ENCODE results near the gene ANKRD17.

DNA sequence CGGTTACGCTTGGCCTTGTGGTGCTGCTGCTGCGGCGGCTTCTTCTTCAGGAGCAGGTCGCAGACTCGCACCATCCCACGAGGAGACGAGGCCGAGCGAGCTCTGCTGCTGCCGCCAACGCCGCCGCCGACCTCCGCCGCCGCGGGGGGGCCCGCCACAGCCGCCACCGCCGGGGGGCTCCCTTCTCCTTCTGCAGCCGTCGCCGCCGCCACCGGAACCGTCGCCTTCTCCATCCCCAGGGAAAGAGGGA lies 237 bp downstream of the ANKRD17 start:
- TF ChIP-seq, protein P1, sequence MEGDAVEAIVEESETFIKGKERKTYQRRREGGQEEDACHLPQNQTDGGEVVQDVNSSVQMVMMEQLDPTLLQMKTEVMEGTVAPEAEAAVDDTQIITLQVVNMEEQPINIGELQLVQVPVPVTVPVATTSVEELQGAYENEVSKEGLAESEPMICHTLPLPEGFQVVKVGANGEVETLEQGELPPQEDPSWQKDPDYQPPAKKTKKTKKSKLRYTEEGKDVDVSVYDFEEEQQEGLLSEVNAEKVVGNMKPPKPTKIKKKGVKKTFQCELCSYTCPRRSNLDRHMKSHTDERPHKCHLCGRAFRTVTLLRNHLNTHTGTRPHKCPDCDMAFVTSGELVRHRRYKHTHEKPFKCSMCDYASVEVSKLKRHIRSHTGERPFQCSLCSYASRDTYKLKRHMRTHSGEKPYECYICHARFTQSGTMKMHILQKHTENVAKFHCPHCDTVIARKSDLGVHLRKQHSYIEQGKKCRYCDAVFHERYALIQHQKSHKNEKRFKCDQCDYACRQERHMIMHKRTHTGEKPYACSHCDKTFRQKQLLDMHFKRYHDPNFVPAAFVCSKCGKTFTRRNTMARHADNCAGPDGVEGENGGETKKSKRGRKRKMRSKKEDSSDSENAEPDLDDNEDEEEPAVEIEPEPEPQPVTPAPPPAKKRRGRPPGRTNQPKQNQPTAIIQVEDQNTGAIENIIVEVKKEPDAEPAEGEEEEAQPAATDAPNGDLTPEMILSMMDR (IDR thresholded peaks at IDR 0.05), result peak in 1 of 3 experiments; percentile 27
- TF ChIP-seq POLR2A (IDR thresholded peaks at IDR 0.05), result no peak
- TF ChIP-seq POLR2AphosphoS5 (IDR thresholded peaks at IDR 0.05; ENCODE audit: insufficient read depth in 1 of 2, low read depth in 1 of 2), result no peak

Measured in vagina (tissue), 2 donors.